Left lobe of liver (tissue), 2 donors: ENCODE measurements around the gene GPR68. TPM values are rescaled to one million over a fixed set of nuclear protein-coding genes. Genes with fewer than 3 reads are reported as not detected.
"Not testable (repeated sequence)": the region's sequence is repeated elsewhere in the genome, so short reads cannot be mapped to it uniquely, and the experiment has no call there.

Experiments used
- ATAC-seq: fragments of 200-7000 bp; cut with Tn5 transposase; one replicate; pipeline ENCODE4 v1.9.1; 2020; ENCODE audit warnings: mild to moderate bottlenecking, moderate library complexity
- DNase-seq: peaks from one replicate; pipeline ENCODE4 v3.0.0-alpha.2; 2020; ENCODE audit warnings: low spot score
- total RNA-seq: library from RNA; stranded (reverse); gene quantifications from one replicate; pipeline ENCODE4 v1.2.1, GENCODE V29; 2021
- donor health status: DM: no; HTN: no; CAD: no; lungs with moderate emphysema.
- donor health status: DM: no; HTN: yes; CAD: no.

GPR68 gene
- total RNA-seq, 1 donor from 2014 or later: 0.10 TPM

GRCh38 chr14:91273273-91273884 is 28.9 kb upstream of the GPR68 start:
- no peak for DNase-seq
- ATAC-seq: no peak

- ATAC-seq (no peak), DNase-seq (no peak)
Observed at GRCh38 chr14:91272341-91273272, 28.1 kb upstream of the GPR68 start.

- ATAC-seq: no peak
- no peak for DNase-seq
Observed at GRCh38 chr14:91271639-91272038, 27.1 kb upstream of the GPR68 start.

GRCh38 chr14:91270619-91271018 is 26.1 kb upstream of the GPR68 start:
- ATAC-seq (no peak), DNase-seq (no peak)

- no peak for ATAC-seq
- no peak for DNase-seq
Observed at GRCh38 chr14:91270188-91270587, 25.7 kb upstream of the GPR68 start.

GRCh38 chr14:91269076-91269991 is 24.8 kb upstream of the GPR68 start:
- peak; percentile 31 for ATAC-seq

GRCh38 chr14:91267965-91268437 is 23.5 kb upstream of the GPR68 start:
- DNase-seq: no peak
- no peak for ATAC-seq

More at GRCh38 chr14:91269076-91269991, 24.8 kb upstream of the GPR68 start:
- no peak for DNase-seq

GRCh38 chr14:91266276-91266675 is 21.8 kb upstream of the GPR68 start:
- not testable (repeated sequence) for ATAC-seq, DNase-seq

- ATAC-seq: no peak
- no peak for DNase-seq
Observed at GRCh38 chr14:91265404-91265803, 20.9 kb upstream of the GPR68 start.

- ATAC-seq (peak; percentile 85), DNase-seq (no peak)
Observed at GRCh38 chr14:91264151-91265150, 19.9 kb upstream of the GPR68 start.

- ATAC-seq: no peak
Observed at GRCh38 chr14:91263329-91263728, 18.8 kb upstream of the GPR68 start.

GRCh38 chr14:91261986-91262549 is 17.6 kb upstream of the GPR68 start:
- ATAC-seq (no peak), DNase-seq (no peak)

More at GRCh38 chr14:91263329-91263728, 18.8 kb upstream of the GPR68 start:
- no peak for DNase-seq

- ATAC-seq: no peak
- DNase-seq: no peak
Observed at GRCh38 chr14:91261115-91261514, 16.6 kb upstream of the GPR68 start.

- DNase-seq (no peak), ATAC-seq (no peak)
Observed at GRCh38 chr14:91258876-91259275, 14.4 kb upstream of the GPR68 start.

- DNase-seq (no peak), ATAC-seq (no peak)
Observed at GRCh38 chr14:91258011-91258618, 13.6 kb upstream of the GPR68 start.

GRCh38 chr14:91257328-91258010 is 13.0 kb upstream of the GPR68 start:
- ATAC-seq: no peak
- DNase-seq: no peak

GRCh38 chr14:91256661-91257060 is 12.2 kb upstream of the GPR68 start:
- ATAC-seq: no peak
- DNase-seq: no peak

GRCh38 chr14:91255026-91255695 is 10.7 kb upstream of the GPR68 start:
- no peak for ATAC-seq
- DNase-seq: no peak
